ENCODE measurements around the gene TRMT10B. TPM values are rescaled to one million over a fixed set of nuclear protein-coding genes. Genes with fewer than 3 reads are reported as not detected.

Gene TRMT10B
- total RNA-seq, 1 experiment from 2014 or later, result 5.7 TPM

- peaks cover 5% of the 10 kb centered on the region; the same call in 1 of the 2 replicates for H3K79me2 ChIP-seq (ENCODE audit: insufficient read depth, low read length)
- no peak overlapping the region for H2AFZ ChIP-seq (ENCODE audit: low read length)
- no peaks in the 10 kb centered on the region for H3K4me1 ChIP-seq (ENCODE audit: insufficient read depth, low read length)
- H3K4me3 Mint-ChIP-seq, result no peak overlapping the region
- DNase-seq, result no peak
- no peak overlapping the region for H2BK120ac ChIP-seq (ENCODE audit: low read depth, low read length, poor library complexity, severe bottlenecking)
- no peak overlapping the region for H4K91ac ChIP-seq (ENCODE audit: insufficient read length, low read depth, low read length)
- no peak overlapping the region for H3K14ac ChIP-seq (ENCODE audit: insufficient read depth, low read length)
- peaks cover 5% of the 10 kb centered on the region for H3K23me2 ChIP-seq (ENCODE audit: insufficient read length, low read depth, low read length, poor library complexity, severe bottlenecking)
- peaks cover 2 to 3% of the 10 kb centered on the region in 2 experiments; a peak in 1 of 4 replicates for H3K4me1 Mint-ChIP-seq
- no peak overlapping the region for H2BK15ac ChIP-seq (ENCODE audit: low read depth, low read length)
- peaks cover 36% of the 10 kb centered on the region for H3K27me3 Mint-ChIP-seq (ENCODE audit: low read depth)
- no peak overlapping the region for H2BK20ac ChIP-seq (ENCODE audit: low read depth, low read length, poor library complexity, severe bottlenecking)
- H3T11ph ChIP-seq (ENCODE audit: low read length), result no peak overlapping the region
- H3K56ac ChIP-seq (ENCODE audit: insufficient read length, low read depth, low read length), result no peak overlapping the region
- no peak overlapping the region for H2BK5ac ChIP-seq (ENCODE audit: insufficient read length, low read length)
- H3K4ac ChIP-seq (ENCODE audit: low read depth, low read length), result no peak overlapping the region
- H4K20me1 ChIP-seq (ENCODE audit: control insufficient read depth, insufficient read depth, insufficient read length), result no peaks in the 10 kb centered on the region
- TF ChIP-seq CTCF (conservative IDR thresholded peaks at IDR 0.05), result no peak
- no peaks in the 10 kb centered on the region for H3K9me3 ChIP-seq (ENCODE audit: control insufficient read depth, low read depth, low read length)
- H3K27ac Mint-ChIP-seq, result no peak overlapping the region
- no peak overlapping the region for H2BK12ac ChIP-seq (ENCODE audit: insufficient read length, low read depth, low read length)
- H3K36me3 Mint-ChIP-seq (ENCODE audit: insufficient read depth in 1 of 3, low read depth in 3 of 3), result peaks cover under 1 to 9% (median 4%) of the 10 kb centered on the region in 3 experiments; a peak in 4 of 7 replicates
- H3K18ac ChIP-seq (ENCODE audit: insufficient read length, low read depth, low read length), result no peak overlapping the region
- H3K23ac ChIP-seq (ENCODE audit: insufficient read length, low read depth, low read length), result no peak overlapping the region
- H4K8ac ChIP-seq (replicated peaks; ENCODE audit: insufficient read length, low read depth, low read length), result no peak overlapping the region
- H3K27ac ChIP-seq (ENCODE audit: insufficient read length, low read depth, low read length), result no peak overlapping the region
- H3K9ac ChIP-seq (ENCODE audit: extremely low read depth, insufficient read length, low read length), result no peak overlapping the region
- no CpG with 5 or more reads among the region's 6 CpGs for WGBS (ENCODE audit: extremely low coverage, insufficient read length, low lambda C conversion rate)
- no peak overlapping the region for H4K5ac ChIP-seq (ENCODE audit: insufficient read length, low read depth, low read length)
- H3K27me3 ChIP-seq (ENCODE audit: insufficient read depth, low read length), result no peaks in the 10 kb centered on the region
- no peak overlapping the region for H3K4me2 ChIP-seq (ENCODE audit: insufficient read depth, insufficient read length, low read length)
- H3K79me1 ChIP-seq (ENCODE audit: insufficient read depth, low read depth, low read length, poor library complexity, severe bottlenecking), result peaks cover 3% of the 10 kb centered on the region
- no peak overlapping the region for H2AK5ac ChIP-seq (ENCODE audit: insufficient read length, low read length)
- H3K9me3 Mint-ChIP-seq, result 0 out of 5 replicates have a peak, but pooled peaks cover 0 to 3% of the 10 kb centered on the region in 2 experiments
Observed at GRCh38 chr9:37788332-37788731, 34.7 kb downstream of the TRMT10B start.
